Trophoblast cell (in vitro differentiated cells and primary cell): Measurements from ENCODE around the gene DPEP2.
A peak's percentile ranks its signal among the peaks of the same experiment; 100 is the strongest.

Source experiments
- DNase-seq, 2 donors: peaks; one replicate each; pipeline ENCODE4 v3.0.0-alpha.2; 2016
- H2AFZ ChIP-seq: 2 replicates; pipeline ENCODE4 v1.6.1; 2013; ENCODE audit warnings: low read length, moderate library complexity, mild to moderate bottlenecking; ENCODE audit not compliant: insufficient read depth, poor library complexity
- H2AK5ac ChIP-seq: 2 replicates; pipeline ENCODE4 v1.6.1; 2013; ENCODE audit warnings: mild to moderate bottlenecking, low read length
- H2BK120ac ChIP-seq: 2 replicates; pipeline ENCODE4 v1.6.1; 2013; ENCODE audit warnings: low read length, mild to moderate bottlenecking, moderate library complexity; ENCODE audit not compliant: insufficient read depth, poor library complexity
- H2BK12ac ChIP-seq: 2 replicates; pipeline ENCODE4 v1.6.1; 2013; ENCODE audit warnings: mild to moderate bottlenecking, low read length, moderate library complexity
- H2BK5ac ChIP-seq: 2 replicates; pipeline ENCODE4 v1.6.1; 2013; ENCODE audit warnings: low read length, low read depth, moderate library complexity, mild to moderate bottlenecking; ENCODE audit not compliant: poor library complexity
- H3K14ac ChIP-seq: 2 replicates; pipeline ENCODE4 v1.6.1; 2013; ENCODE audit warnings: mild to moderate bottlenecking, low read length
- H3K18ac ChIP-seq: 2 replicates; pipeline ENCODE4 v1.6.1; 2013; ENCODE audit warnings: mild to moderate bottlenecking, low read length
- H3K23ac ChIP-seq: 2 replicates; pipeline ENCODE4 v1.6.1; 2013; ENCODE audit warnings: low read length
- H3K27ac ChIP-seq: 2 replicates; pipeline ENCODE4 v1.5.1; 2013; ENCODE audit warnings: low read depth, mild to moderate bottlenecking, inconsistent platforms, low read length, moderate library complexity
- H3K27me3 ChIP-seq: 2 replicates; pipeline ENCODE4 v1.6.1; 2013; ENCODE audit warnings: inconsistent platforms, mild to moderate bottlenecking, low read length, moderate library complexity; ENCODE audit not compliant: insufficient read depth
- H3K36me3 ChIP-seq, 2 experiments: 1 replicate in 1 of 2; 2 replicates in 1 of 2; pipeline ENCODE4 v1.6.1; 2013; ENCODE audit warnings: low read length in 2 of 2, mild to moderate bottlenecking in 2 of 2, moderate library complexity in 1 of 2; ENCODE audit not compliant: insufficient read depth in 2 of 2, control insufficient read depth in 1 of 2
- H3K4ac ChIP-seq: 2 replicates; pipeline ENCODE4 v1.6.1; 2013; ENCODE audit warnings: low read depth, mild to moderate bottlenecking, low read length, moderate library complexity
- H3K4me1 ChIP-seq, 2 experiments: 1 replicate in 1 of 2; 2 replicates in 1 of 2; pipeline ENCODE4 v1.6.1; 2013; ENCODE audit warnings: low read length in 2 of 2, mild to moderate bottlenecking in 2 of 2, moderate library complexity in 1 of 2; ENCODE audit not compliant: insufficient read depth in 2 of 2, control insufficient read depth in 1 of 2
- H3K4me2 ChIP-seq: 2 replicates; pipeline ENCODE4 v1.6.1; 2013; ENCODE audit warnings: inconsistent platforms, mild to moderate bottlenecking, low read length, moderate library complexity
- H3K4me3 ChIP-seq: 2 replicates; pipeline ENCODE4 v1.5.1; 2013; ENCODE audit warnings: mild to moderate bottlenecking, low read depth, low read length, inconsistent platforms
- H3K79me1 ChIP-seq: one replicate; pipeline ENCODE4 v1.6.1; 2013; ENCODE audit warnings: low read length
- H3K79me2 ChIP-seq: 2 replicates; pipeline ENCODE4 v1.6.1; 2013; ENCODE audit warnings: low read length, mild to moderate bottlenecking; ENCODE audit not compliant: control insufficient read depth, insufficient read depth, poor library complexity
- H3K9ac ChIP-seq: 2 replicates; pipeline ENCODE4 v1.6.1; 2013; ENCODE audit warnings: mild to moderate bottlenecking, low read length
- H3K9me3 ChIP-seq: 2 replicates; pipeline ENCODE4 v1.6.1; 2013; ENCODE audit warnings: low read depth, mild to moderate bottlenecking, control low read depth, inconsistent platforms, low read length; ENCODE audit not compliant: insufficient read depth
- H4K12ac ChIP-seq: 2 replicates; pipeline ENCODE4 v1.6.1; 2013; ENCODE audit warnings: low read depth, mild to moderate bottlenecking, low read length, moderate library complexity
- H4K8ac ChIP-seq: 2 replicates; pipeline ENCODE4 v1.6.1; 2013; ENCODE audit warnings: low read depth, mild to moderate bottlenecking, low read length, moderate library complexity
- H4K91ac ChIP-seq: one replicate; pipeline ENCODE4 v1.6.1; 2013; ENCODE audit warnings: low read depth, mild to moderate bottlenecking, low read length, moderate library complexity
- WGBS: extraction: QIAGEN DNeasy Blood & Tissue Kit; methylation state at CpG from one replicate; pipeline ENCODE4 v1.1.7; 2013; ENCODE audit warnings: missing lambda C conversion rate; ENCODE audit not compliant: insufficient read length, insufficient coverage; ENCODE audit errors: extremely low coverage; 5-methylcytosine and 5-hydroxymethylcytosine counted together

DPEP2 gene

GRCh38 chr16:68040506-68041288, 41.4 kb upstream of the DPEP2 start:
- H3K36me3 ChIP-seq, result peaks cover 6 to 9% of the 10 kb centered on the region in 2 experiments
- no peak overlapping the region for H3K4me3 ChIP-seq
- H2BK120ac ChIP-seq, result no peak overlapping the region
- no peak overlapping the region for H3K18ac ChIP-seq
- no peak overlapping the region for H3K9ac ChIP-seq
- H3K79me1 ChIP-seq, result no peaks in the 10 kb centered on the region
- peak; percentile 71 to 87 for DNase-seq
- no peaks in the 10 kb centered on the region for H3K9me3 ChIP-seq
- no peak overlapping the region for H2AFZ ChIP-seq
- H3K4me1 ChIP-seq, result no peaks in the 10 kb centered on the region
- H3K27ac ChIP-seq, result no peak overlapping the region
- no peaks in the 10 kb centered on the region for H3K27me3 ChIP-seq
- H4K8ac ChIP-seq, result no peak overlapping the region
- H3K23ac ChIP-seq, result no peak overlapping the region
- no peak overlapping the region for H4K12ac ChIP-seq
- no CpG with 5 or more reads among the region's 14 CpGs for WGBS
- no peak overlapping the region for H4K91ac ChIP-seq
- no peak overlapping the region for H3K4ac ChIP-seq
- H3K4me2 ChIP-seq, result no peak overlapping the region
- H2AK5ac ChIP-seq, result no peak overlapping the region
- no peak overlapping the region for H2BK12ac ChIP-seq
- H2BK5ac ChIP-seq, result no peak overlapping the region
- no peaks in the 10 kb centered on the region for H3K79me2 ChIP-seq
- H3K14ac ChIP-seq, result no peak overlapping the region

GRCh38 chr16:68037841-68038597, 38.7 kb upstream of the DPEP2 start:
- no peaks in the 10 kb centered on the region for H3K79me1 ChIP-seq
- H3K4me3 ChIP-seq, result no peak overlapping the region
- H3K36me3 ChIP-seq, result peaks cover 8 to 9% of the 10 kb centered on the region in 2 experiments
- H3K4me2 ChIP-seq, result no peak overlapping the region
- no peaks in the 10 kb centered on the region for H3K27me3 ChIP-seq
- H2BK12ac ChIP-seq, result no peak overlapping the region
- H4K91ac ChIP-seq, result no peak overlapping the region
- no peak for DNase-seq
- no peak overlapping the region for H4K12ac ChIP-seq
- no peaks in the 10 kb centered on the region for H3K79me2 ChIP-seq
- H3K27ac ChIP-seq, result no peak overlapping the region
- WGBS, result no CpG with 5 or more reads among the region's 9 CpGs
- H3K4me1 ChIP-seq, result no peaks in the 10 kb centered on the region
- no peaks in the 10 kb centered on the region for H3K9me3 ChIP-seq
- H2BK120ac ChIP-seq, result no peak overlapping the region
- no peak overlapping the region for H2AFZ ChIP-seq
- no peak overlapping the region for H3K14ac ChIP-seq
- H3K18ac ChIP-seq, result no peak overlapping the region
- no peak overlapping the region for H2AK5ac ChIP-seq
- no peak overlapping the region for H4K8ac ChIP-seq
- H3K4ac ChIP-seq, result no peak overlapping the region
- H3K23ac ChIP-seq, result no peak overlapping the region
- no peak overlapping the region for H3K9ac ChIP-seq
- H2BK5ac ChIP-seq, result no peak overlapping the region

- Histone ChIP-seq H2BK12ac (no peak overlapping the region), H4K8ac (no peak overlapping the region), H3K27me3 (no peaks in the 10 kb centered on the region), H3K4me1 (no peaks in the 10 kb centered on the region), H2BK120ac (no peak overlapping the region), H4K12ac (no peak overlapping the region), H2BK5ac (no peak overlapping the region), H3K79me1 (no peaks in the 10 kb centered on the region), H3K23ac (no peak overlapping the region), H4K91ac (no peak overlapping the region), H3K14ac (no peak overlapping the region), H2AK5ac (no peak overlapping the region), H3K4me3 (no peak overlapping the region), H3K18ac (no peak overlapping the region), H3K4ac (no peak overlapping the region), H3K36me3 (peaks cover 3 to 8% of the 10 kb centered on the region in 2 experiments), H3K9ac (no peak overlapping the region), H3K27ac (no peak overlapping the region), H3K79me2 (no peaks in the 10 kb centered on the region), H3K9me3 (no peaks in the 10 kb centered on the region), H3K4me2 (no peak overlapping the region), H2AFZ (no peak overlapping the region)
- WGBS, result no CpG with 5 or more reads among the region's 2 CpGs
- DNase-seq, result no peak
Observed at GRCh38 chr16:68035227-68035626, 35.9 kb upstream of the DPEP2 start.

DNA sequence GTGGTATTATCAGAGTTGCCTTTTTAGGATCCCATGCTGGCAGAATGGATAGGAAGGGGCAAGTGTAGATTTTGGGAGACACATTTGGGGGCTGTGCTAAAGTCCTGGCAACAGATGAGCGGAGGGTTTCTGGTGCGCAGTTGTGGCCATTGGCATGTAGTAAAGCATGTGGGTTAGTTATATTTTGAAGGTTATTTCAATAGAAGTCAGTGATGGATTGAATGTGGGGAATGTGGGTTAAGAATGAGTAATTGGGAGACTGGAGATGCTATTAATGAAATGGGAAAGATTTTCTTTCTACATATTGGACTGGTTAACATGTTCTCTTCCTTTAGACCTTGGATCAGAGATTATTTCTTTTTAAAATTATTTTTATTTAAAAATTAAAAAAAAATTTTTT, 33.8 kb upstream of the DPEP2 start:
- Histone ChIP-seq H3K9ac (no peak overlapping the region), H3K79me1 (no peaks in the 10 kb centered on the region), H4K91ac (no peak overlapping the region), H3K4me2 (no peak overlapping the region), H4K8ac (no peak overlapping the region), H3K27me3 (no peaks in the 10 kb centered on the region), H3K9me3 (no peaks in the 10 kb centered on the region), H2BK5ac (no peak overlapping the region), H2BK12ac (no peak overlapping the region), H2AK5ac (no peak overlapping the region), H2AFZ (no peak overlapping the region), H2BK120ac (no peak overlapping the region), H3K27ac (no peak overlapping the region), H3K4me3 (no peak overlapping the region), H3K4me1 (no peaks in the 10 kb centered on the region), H3K18ac (no peak overlapping the region), H3K14ac (no peak overlapping the region), H3K23ac (no peak overlapping the region), H3K36me3 (peaks cover 2 to 3% of the 10 kb centered on the region in 2 experiments), H3K4ac (no peak overlapping the region), H3K79me2 (no peaks in the 10 kb centered on the region), H4K12ac (no peak overlapping the region)
- no peak for DNase-seq
- no CpG with 5 or more reads among the region's 2 CpGs for WGBS
